ENCODE data around the gene VOPP1. TPM values are rescaled to one million over a fixed set of nuclear protein-coding genes. Genes with fewer than 3 reads are reported as not detected.

The VOPP1 gene
- total RNA-seq, 1 experiment from 2014 or later: 63.9 TPM

DNA sequence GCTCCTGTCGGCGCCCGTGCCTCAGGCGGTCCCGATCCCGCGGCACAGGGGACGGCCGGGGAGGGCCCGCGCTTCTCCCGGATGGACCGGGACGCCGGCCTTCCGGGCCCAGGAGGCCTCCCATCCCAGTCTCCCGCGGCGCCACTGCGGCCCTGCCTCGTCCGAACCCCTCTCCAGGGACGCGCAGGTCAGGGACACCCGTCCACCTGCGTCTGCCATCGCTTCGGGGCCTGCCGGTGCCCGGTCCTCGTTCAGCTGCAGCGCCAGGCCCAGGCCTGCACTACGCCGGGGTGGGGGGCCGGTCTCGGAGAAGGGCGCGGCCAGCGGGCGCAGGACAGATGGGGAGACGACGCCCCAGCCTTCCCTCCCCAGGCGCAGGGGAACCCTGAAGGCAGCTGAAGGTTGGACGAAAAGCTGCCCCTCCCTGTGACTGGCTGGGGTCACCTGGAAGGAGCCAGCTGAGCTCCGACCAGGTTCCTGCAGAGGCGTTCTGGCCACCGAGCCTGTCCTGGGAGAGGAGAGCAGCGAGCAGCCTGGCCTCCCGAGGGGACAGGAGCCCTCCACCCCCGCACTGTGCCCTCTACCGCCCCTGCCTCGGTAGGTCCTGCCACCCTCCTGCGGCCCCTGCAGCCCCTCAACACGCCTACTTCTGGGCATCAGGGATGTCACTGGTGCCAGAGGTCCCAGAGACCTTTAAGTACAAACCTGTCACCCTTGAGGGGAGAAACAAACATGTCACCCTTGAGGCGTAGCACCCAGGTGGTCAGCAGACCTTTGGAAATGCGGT lies 122.9 kb downstream of the VOPP1 start:
- no peak overlapping the region for H3K27ac Mint-ChIP-seq
- H3K36me3 Mint-ChIP-seq: no peaks in the 10 kb centered on the region
- no peaks in the 10 kb centered on the region; the same call in 1 of the 2 replicates for H3K27me3 Mint-ChIP-seq (ENCODE audit: low read depth)
- H3K4me1 Mint-ChIP-seq: no peaks in the 10 kb centered on the region
- H3K4me3 Mint-ChIP-seq: no peak overlapping the region
- POLR2A ChIA-PET: no interaction called here
- no peak for DNase-seq (ENCODE audit: low spot score)
- peak; percentile 72 for ATAC-seq
- TF ChIP-seq ZNF416 (CRISPR knock-in tag; IDR thresholded peaks at IDR 0.05) (no peak), JUN (CRISPR knock-in tag; IDR thresholded peaks at IDR 0.05) (no peak), ATF1 (CRISPR knock-in tag; IDR thresholded peaks at IDR 0.05) (no peak), TEAD1 (CRISPR knock-in tag; IDR thresholded peaks at IDR 0.05) (no peak), ZNF671 (CRISPR knock-in tag; IDR thresholded peaks at IDR 0.05) (no peak), OVOL2 (CRISPR knock-in tag; IDR thresholded peaks at IDR 0.05; ENCODE audit: borderline replicate concordance) (no peak), SOX15 (CRISPR knock-in tag; IDR thresholded peaks at IDR 0.05) (no peak), GRHL2 (CRISPR knock-in tag; IDR thresholded peaks at IDR 0.05; ENCODE audit: insufficient replicate concordance, severe bottlenecking) (no peak), SMAD3 (CRISPR knock-in tag; IDR thresholded peaks at IDR 0.05; ENCODE audit: borderline replicate concordance) (no peak)
- TF ChIP-seq, protein P1, sequence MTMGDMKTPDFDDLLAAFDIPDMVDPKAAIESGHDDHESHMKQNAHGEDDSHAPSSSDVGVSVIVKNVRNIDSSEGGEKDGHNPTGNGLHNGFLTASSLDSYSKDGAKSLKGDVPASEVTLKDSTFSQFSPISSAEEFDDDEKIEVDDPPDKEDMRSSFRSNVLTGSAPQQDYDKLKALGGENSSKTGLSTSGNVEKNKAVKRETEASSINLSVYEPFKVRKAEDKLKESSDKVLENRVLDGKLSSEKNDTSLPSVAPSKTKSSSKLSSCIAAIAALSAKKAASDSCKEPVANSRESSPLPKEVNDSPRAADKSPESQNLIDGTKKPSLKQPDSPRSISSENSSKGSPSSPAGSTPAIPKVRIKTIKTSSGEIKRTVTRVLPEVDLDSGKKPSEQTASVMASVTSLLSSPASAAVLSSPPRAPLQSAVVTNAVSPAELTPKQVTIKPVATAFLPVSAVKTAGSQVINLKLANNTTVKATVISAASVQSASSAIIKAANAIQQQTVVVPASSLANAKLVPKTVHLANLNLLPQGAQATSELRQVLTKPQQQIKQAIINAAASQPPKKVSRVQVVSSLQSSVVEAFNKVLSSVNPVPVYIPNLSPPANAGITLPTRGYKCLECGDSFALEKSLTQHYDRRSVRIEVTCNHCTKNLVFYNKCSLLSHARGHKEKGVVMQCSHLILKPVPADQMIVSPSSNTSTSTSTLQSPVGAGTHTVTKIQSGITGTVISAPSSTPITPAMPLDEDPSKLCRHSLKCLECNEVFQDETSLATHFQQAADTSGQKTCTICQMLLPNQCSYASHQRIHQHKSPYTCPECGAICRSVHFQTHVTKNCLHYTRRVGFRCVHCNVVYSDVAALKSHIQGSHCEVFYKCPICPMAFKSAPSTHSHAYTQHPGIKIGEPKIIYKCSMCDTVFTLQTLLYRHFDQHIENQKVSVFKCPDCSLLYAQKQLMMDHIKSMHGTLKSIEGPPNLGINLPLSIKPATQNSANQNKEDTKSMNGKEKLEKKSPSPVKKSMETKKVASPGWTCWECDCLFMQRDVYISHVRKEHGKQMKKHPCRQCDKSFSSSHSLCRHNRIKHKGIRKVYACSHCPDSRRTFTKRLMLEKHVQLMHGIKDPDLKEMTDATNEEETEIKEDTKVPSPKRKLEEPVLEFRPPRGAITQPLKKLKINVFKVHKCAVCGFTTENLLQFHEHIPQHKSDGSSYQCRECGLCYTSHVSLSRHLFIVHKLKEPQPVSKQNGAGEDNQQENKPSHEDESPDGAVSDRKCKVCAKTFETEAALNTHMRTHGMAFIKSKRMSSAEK (CRISPR knock-in tag; IDR thresholded peaks at IDR 0.05; ENCODE audit: borderline replicate concordance): no peak
- TF ChIP-seq, protein P2, sequence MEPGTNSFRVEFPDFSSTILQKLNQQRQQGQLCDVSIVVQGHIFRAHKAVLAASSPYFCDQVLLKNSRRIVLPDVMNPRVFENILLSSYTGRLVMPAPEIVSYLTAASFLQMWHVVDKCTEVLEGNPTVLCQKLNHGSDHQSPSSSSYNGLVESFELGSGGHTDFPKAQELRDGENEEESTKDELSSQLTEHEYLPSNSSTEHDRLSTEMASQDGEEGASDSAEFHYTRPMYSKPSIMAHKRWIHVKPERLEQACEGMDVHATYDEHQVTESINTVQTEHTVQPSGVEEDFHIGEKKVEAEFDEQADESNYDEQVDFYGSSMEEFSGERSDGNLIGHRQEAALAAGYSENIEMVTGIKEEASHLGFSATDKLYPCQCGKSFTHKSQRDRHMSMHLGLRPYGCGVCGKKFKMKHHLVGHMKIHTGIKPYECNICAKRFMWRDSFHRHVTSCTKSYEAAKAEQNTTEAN (CRISPR knock-in tag; IDR thresholded peaks at IDR 0.05): no peak
- TF ChIP-seq, protein P3, sequence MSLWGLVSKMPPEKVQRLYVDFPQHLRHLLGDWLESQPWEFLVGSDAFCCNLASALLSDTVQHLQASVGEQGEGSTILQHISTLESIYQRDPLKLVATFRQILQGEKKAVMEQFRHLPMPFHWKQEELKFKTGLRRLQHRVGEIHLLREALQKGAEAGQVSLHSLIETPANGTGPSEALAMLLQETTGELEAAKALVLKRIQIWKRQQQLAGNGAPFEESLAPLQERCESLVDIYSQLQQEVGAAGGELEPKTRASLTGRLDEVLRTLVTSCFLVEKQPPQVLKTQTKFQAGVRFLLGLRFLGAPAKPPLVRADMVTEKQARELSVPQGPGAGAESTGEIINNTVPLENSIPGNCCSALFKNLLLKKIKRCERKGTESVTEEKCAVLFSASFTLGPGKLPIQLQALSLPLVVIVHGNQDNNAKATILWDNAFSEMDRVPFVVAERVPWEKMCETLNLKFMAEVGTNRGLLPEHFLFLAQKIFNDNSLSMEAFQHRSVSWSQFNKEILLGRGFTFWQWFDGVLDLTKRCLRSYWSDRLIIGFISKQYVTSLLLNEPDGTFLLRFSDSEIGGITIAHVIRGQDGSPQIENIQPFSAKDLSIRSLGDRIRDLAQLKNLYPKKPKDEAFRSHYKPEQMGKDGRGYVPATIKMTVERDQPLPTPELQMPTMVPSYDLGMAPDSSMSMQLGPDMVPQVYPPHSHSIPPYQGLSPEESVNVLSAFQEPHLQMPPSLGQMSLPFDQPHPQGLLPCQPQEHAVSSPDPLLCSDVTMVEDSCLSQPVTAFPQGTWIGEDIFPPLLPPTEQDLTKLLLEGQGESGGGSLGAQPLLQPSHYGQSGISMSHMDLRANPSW (CRISPR knock-in tag; conservative IDR thresholded peaks at IDR 0.05; ENCODE audit: low read depth): no peak
- TF ChIP-seq, protein P4, sequence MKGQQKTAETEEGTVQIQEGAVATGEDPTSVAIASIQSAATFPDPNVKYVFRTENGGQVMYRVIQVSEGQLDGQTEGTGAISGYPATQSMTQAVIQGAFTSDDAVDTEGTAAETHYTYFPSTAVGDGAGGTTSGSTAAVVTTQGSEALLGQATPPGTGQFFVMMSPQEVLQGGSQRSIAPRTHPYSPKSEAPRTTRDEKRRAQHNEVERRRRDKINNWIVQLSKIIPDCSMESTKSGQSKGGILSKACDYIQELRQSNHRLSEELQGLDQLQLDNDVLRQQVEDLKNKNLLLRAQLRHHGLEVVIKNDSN (CRISPR knock-in tag; IDR thresholded peaks at IDR 0.05): no peak
- TF ChIP-seq, protein P5, sequence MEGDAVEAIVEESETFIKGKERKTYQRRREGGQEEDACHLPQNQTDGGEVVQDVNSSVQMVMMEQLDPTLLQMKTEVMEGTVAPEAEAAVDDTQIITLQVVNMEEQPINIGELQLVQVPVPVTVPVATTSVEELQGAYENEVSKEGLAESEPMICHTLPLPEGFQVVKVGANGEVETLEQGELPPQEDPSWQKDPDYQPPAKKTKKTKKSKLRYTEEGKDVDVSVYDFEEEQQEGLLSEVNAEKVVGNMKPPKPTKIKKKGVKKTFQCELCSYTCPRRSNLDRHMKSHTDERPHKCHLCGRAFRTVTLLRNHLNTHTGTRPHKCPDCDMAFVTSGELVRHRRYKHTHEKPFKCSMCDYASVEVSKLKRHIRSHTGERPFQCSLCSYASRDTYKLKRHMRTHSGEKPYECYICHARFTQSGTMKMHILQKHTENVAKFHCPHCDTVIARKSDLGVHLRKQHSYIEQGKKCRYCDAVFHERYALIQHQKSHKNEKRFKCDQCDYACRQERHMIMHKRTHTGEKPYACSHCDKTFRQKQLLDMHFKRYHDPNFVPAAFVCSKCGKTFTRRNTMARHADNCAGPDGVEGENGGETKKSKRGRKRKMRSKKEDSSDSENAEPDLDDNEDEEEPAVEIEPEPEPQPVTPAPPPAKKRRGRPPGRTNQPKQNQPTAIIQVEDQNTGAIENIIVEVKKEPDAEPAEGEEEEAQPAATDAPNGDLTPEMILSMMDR (IDR thresholded peaks at IDR 0.05): no peak
- H3K9me3 Mint-ChIP-seq: no peaks in the 10 kb centered on the region
- CTCF ChIA-PET: no interaction called here

Data from WTC11 (cell line).